GM20000 (cell line): Measurements from ENCODE around the gene MYO7B.

Source experiments
- DNase-seq: peaks from one replicate; pipeline ENCODE4 v3.0.0; 2012; ENCODE audit warnings: low spot score
- TF ChIP-seq, protein P1 (sequence below): IDR thresholded peaks from 2 replicates; pipeline ENCODE4 v1.5.1; 2012; ENCODE audit warnings: mild to moderate bottlenecking, control low read depth; ENCODE audit errors: extremely low read depth, missing control alignments

MYO7B gene

DNA sequence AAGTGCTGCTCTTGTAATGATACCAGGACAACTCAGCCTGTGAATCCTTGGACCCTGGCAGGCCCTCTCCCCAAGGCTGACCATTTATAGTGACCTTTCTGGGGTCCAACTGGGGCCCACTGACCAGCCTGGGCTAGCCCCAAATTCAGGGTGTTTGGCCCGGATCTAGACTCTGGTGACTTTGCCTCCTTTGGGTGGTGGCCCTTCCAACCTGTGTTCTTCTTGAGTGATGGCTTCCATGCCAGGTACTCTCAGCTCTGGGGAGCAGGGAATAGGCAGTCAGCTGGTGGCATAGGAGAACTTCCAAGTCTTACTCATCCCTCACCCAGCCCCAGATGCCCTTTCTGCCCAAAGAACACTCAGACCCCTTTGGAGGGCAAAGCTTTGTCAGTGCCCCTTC is 10.3 kb downstream of the MYO7B start:
- TF ChIP-seq, protein P1, sequence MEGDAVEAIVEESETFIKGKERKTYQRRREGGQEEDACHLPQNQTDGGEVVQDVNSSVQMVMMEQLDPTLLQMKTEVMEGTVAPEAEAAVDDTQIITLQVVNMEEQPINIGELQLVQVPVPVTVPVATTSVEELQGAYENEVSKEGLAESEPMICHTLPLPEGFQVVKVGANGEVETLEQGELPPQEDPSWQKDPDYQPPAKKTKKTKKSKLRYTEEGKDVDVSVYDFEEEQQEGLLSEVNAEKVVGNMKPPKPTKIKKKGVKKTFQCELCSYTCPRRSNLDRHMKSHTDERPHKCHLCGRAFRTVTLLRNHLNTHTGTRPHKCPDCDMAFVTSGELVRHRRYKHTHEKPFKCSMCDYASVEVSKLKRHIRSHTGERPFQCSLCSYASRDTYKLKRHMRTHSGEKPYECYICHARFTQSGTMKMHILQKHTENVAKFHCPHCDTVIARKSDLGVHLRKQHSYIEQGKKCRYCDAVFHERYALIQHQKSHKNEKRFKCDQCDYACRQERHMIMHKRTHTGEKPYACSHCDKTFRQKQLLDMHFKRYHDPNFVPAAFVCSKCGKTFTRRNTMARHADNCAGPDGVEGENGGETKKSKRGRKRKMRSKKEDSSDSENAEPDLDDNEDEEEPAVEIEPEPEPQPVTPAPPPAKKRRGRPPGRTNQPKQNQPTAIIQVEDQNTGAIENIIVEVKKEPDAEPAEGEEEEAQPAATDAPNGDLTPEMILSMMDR: no peak
- no peak for DNase-seq

DNA sequence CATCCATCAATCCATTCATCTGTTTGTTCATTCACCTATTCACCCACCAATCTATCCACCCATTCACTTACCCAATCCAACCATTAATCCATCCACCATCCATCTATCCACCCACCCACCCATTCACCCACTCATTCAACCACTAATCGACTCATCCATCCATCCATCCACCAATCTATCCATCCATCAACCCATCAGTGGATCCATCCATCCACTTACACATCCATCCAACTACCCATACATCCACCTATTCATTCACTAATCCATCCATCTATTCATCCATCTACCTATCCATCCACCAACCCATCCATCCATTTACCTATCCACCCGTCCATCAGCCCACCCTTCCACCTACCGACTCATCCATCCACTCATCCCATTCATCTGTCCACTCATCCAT is 11.3 kb downstream of the MYO7B start:
- no peak for DNase-seq

DNA sequence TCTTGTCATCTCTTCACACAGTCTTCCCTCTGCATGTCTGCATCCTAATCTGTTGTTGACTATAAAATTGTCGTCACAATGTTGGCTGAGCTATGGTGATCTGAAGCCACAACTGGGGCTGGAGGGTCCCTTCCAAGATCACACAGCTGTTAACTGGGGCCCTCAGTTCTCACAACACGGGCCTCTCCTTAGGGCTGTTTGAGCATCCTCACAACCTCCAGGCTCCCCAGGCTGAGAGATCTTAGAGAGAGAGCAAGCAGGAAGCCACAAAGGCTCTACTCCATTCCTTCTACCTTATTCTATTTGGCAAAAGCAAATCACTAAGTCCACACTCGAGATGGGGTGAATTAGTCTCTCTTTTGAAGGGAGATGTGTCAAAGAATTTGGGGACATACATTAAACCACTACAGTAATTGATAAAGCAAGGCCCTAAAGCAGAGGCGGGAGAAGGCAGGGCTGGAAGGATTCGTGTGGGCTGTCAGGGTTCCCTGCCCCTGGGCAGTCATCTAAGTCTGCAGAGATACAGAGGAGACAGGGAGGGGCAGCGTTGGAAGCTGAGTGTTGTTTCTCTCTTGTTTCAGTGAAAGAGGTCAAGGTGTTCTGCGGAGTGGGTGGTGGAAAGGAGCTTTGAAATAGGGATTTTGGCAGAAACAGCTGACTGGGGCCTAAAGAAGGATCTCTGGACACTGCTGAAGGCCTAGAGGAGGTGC is 15.9 kb downstream of the MYO7B start:
- DNase-seq: no peak
- TF ChIP-seq, protein P1: no peak

More for the DNA sequence above, 11.3 kb downstream of the MYO7B start:
- TF ChIP-seq, protein P1: no peak

DNA sequence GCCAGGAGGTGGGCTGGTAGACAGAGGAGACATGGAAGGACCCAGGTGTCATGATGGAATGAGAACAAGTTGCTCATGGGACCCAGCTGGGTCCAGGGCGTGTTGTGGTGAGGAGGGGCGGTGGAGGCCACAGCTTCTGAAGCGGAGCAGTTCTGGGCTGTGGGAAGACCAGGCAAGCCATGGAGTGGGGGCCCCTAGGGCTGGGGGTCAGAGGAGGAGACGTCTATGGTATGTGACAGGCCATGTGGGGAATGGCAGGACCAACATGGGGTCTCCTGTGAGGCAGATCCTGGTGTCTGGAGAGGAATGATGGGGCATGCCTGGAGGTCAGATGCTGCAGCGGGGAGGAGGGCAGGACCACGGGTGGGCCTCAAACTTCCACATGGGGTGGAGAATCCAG is 16.9 kb downstream of the MYO7B start:
- no peak for DNase-seq
- TF ChIP-seq, protein P1: no peak

DNA sequence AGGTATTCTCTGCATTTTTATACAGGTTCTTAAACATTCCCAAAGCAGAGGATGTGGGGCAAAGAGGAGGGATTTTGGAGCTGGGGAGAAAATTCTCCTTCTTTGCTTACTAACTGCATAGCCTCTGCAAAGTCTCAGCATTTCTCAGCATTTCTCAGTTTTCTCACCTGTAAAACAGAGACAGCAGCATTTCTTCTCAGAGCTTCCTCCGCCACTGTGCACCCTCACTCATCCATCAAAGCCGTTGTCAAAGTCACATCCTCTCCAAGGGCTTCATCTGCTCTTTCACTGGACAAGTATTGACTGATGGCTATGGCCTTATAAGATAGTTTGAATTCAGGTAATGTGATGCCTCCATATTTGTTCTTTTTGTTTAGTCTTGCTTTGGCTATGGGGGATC is 17.4 kb downstream of the MYO7B start:
- no peak for DNase-seq

DNA sequence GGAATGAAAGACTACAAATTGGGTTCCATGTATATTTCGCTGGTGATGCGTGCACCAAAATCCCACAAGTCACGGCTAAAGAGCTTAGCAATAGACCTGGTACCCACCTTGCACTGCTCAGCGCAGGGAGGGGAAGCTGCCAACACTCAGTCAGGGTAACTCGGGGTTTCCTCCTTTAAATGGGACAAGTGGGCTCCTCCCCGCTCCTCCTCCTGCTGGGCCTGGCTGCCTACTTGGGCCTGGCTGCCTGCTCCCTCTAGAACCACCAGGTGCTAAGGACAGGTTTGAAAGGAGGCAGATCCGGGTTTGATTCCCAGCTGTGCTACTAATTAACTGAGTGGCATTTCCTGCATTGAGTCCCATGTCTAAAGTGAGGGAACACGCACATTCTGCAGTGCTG is 23.4 kb downstream of the MYO7B start:
- TF ChIP-seq, protein P1: no peak
- DNase-seq: no peak

More for the DNA sequence above, 17.4 kb downstream of the MYO7B start:
- TF ChIP-seq, protein P1: no peak

DNA sequence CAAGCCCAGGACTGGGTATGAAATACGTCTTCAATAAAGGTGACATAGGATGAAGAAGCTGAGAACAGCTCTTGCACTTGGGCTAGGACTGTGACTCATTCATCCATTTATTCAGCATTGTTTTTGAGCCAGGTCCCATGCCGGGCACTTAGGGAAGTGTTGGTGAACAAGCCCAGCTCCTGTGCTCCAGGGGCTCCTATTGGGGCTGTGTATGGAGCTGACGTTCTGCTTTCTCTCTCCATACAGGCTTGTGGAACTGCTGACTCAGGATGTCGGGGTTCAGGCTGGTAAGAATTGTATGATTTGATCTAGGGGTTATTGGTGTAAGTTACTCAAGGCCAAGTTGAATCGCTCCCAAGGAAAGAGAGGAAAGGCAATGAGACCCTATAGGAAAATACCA is 24.0 kb downstream of the MYO7B start:
- TF ChIP-seq, protein P1: no peak
- no peak for DNase-seq
